ENCODE measurements around the gene HTT-AS. TPM values are rescaled to one million over a fixed set of nuclear protein-coding genes. Genes with fewer than 3 reads are reported as not detected.

The HTT-AS gene
- total RNA-seq, 2 donors from 2014 or later = not detected

DNA sequence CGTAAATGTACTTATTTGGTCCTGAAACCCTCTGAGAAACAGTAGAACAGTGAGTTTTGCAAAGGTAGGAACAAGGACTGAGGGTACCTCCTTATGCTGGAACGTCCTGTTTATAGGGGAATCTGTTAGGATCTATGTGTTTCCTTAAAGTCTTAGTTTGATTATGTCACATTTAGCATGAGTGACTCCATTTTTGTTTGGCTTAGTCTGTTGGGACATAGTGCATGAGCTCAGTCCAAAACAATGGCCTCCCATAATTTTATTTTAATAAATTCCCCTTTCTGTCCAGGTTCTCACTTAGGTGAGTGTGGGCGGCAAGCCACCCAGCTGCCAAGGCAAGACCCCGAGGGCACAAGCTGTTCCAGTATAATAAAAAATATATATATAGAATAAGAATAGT is 27.7 kb downstream of the HTT-AS start:
- TF ChIP-seq, protein P1, sequence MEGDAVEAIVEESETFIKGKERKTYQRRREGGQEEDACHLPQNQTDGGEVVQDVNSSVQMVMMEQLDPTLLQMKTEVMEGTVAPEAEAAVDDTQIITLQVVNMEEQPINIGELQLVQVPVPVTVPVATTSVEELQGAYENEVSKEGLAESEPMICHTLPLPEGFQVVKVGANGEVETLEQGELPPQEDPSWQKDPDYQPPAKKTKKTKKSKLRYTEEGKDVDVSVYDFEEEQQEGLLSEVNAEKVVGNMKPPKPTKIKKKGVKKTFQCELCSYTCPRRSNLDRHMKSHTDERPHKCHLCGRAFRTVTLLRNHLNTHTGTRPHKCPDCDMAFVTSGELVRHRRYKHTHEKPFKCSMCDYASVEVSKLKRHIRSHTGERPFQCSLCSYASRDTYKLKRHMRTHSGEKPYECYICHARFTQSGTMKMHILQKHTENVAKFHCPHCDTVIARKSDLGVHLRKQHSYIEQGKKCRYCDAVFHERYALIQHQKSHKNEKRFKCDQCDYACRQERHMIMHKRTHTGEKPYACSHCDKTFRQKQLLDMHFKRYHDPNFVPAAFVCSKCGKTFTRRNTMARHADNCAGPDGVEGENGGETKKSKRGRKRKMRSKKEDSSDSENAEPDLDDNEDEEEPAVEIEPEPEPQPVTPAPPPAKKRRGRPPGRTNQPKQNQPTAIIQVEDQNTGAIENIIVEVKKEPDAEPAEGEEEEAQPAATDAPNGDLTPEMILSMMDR (IDR thresholded peaks at IDR 0.05) = no peak

DNA sequence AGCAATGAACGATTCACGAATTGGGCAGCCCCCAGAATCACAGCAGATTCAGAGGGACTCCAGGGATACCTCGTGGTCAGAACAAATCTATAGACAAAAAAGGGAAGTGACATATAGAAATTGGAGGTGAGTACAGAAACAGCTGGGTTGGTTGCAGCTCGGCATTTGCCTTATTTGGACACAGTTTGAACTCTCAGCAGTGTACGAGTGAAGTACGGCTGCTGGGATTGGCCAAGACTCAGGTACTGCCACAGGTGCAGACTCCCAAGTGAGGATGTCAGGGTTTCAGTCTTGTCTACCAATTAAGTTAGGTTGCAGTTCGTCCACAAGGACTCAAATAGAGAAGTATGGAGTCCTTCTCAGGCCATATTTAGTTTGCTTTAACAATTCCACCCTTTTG is 28.2 kb downstream of the HTT-AS start:
- H3K27ac ChIP-seq = no peak overlapping the region
- no peak for DNase-seq (ENCODE audit: low spot score)
- no peaks in the 10 kb centered on the region for H3K36me3 ChIP-seq
- TF ChIP-seq, protein P1 (IDR thresholded peaks at IDR 0.05) = no peak
- H3K4me1 ChIP-seq = peaks cover 0 to 20% of the 10 kb centered on the region in 2 donors
- no peaks in the 10 kb centered on the region for H3K9me3 ChIP-seq
- no peaks in the 10 kb centered on the region for H3K27me3 ChIP-seq
- H3K4me3 ChIP-seq = no peak overlapping the region

More for the DNA sequence above, 27.7 kb downstream of the HTT-AS start:
- no peak for DNase-seq (ENCODE audit: low spot score)
- Histone ChIP-seq H3K36me3 (no peaks in the 10 kb centered on the region), H3K9me3 (no peaks in the 10 kb centered on the region), H3K27me3 (no peaks in the 10 kb centered on the region), H3K27ac (no peak overlapping the region), H3K4me1 (peaks cover 0 to 15% of the 10 kb centered on the region in 2 donors), H3K4me3 (no peak overlapping the region)

DNA sequence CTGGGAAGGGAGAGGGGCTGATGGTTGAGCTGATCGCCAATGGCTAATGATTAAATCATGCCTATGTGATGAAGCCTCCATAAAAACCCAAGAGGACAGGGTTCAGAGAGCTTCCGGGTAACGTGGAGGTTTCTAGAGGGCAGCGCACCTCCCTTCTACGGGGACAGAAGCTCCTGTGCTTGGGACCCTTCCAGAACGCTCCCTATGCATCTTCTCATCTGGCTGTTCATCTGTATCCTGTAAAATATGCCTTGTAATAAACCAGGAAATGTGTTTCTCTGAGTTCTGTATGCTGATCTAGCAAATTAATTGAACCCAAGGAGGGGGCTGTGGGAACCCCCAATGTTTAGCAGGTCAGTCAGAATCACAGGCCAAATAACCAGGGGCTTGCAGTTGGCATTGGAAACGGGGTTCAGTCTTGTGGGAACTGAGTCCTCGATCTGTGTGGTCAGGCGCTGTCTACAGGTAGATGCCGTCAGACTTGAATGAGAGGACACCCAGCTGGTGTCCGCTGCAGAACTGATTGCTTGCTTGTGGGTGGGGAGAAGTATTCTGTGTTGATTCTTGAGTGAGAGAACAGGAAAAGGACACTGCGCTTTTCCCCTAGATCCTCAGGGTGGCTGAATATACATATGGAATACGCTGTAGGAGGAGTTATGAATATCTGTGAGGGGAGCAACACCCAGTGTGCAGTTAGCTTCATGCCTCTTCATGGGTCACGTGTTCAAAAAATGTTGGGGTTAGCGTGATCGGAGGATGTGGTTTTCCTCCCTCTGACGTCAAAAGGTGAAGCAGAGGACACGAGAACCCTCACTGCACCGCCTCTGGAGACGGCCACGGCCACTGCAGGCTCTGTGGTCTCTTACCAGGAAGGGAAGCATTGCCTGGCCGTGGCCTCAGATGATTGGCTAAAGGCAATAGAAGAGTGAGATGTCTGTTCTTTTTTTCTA is 29.2 kb downstream of the HTT-AS start:
- DNase-seq (ENCODE audit: low spot score) = peak; percentile 82
- no peaks in the 10 kb centered on the region for H3K9me3 ChIP-seq
- no peak overlapping the region for H3K4me3 ChIP-seq
- TF ChIP-seq, protein P1 (IDR thresholded peaks at IDR 0.05) = no peak
- peaks cover 0 to 24% of the 10 kb centered on the region in 2 donors for H3K4me1 ChIP-seq
- no peak overlapping the region for H3K27ac ChIP-seq
- no peaks in the 10 kb centered on the region for H3K36me3 ChIP-seq
- H3K27me3 ChIP-seq = no peaks in the 10 kb centered on the region

DNA sequence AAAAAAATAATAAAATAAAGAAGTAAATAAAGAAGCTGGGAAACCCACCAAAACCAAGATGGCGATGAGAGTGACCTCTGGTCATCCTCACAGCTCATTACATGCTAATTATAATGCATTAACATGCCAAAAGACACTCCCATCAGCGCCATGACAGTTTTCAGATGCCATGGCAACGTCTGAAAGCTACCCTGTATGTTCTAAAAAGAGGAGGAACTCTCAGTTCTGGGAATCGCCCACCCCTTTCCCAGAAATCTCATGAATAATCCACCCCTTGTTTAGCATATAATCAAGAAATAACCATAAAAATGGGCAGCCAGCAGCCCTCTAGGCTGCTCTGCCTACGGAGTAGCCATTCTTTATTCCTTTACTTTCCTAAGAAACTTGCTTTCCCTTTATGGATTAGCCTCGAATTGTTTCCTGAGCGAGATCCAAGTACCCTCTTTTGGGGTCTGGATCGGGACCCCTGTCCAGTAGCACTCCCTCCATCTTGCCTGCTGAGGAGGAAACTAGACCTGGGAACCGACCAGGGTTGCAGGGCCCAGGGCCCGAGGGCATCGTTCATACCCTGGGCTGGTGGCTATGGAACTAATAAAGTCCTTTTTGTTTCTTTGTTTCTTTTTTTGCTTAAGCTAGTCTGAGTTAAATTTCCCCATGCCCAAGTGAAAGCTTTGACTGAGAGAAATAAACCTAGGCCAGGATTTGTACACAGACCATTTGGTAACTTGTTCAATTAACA is 30.9 kb downstream of the HTT-AS start:
- TF ChIP-seq, protein P1 (IDR thresholded peaks at IDR 0.05) = no peak
- no peak overlapping the region for H3K27ac ChIP-seq
- no peaks in the 10 kb centered on the region for H3K27me3 ChIP-seq
- H3K4me3 ChIP-seq = no peak overlapping the region
- H3K4me1 ChIP-seq = peaks cover 0 to 27% of the 10 kb centered on the region in 2 donors
- H3K36me3 ChIP-seq = no peaks in the 10 kb centered on the region
- no peak for DNase-seq (ENCODE audit: low spot score)
- H3K9me3 ChIP-seq = no peaks in the 10 kb centered on the region

DNA sequence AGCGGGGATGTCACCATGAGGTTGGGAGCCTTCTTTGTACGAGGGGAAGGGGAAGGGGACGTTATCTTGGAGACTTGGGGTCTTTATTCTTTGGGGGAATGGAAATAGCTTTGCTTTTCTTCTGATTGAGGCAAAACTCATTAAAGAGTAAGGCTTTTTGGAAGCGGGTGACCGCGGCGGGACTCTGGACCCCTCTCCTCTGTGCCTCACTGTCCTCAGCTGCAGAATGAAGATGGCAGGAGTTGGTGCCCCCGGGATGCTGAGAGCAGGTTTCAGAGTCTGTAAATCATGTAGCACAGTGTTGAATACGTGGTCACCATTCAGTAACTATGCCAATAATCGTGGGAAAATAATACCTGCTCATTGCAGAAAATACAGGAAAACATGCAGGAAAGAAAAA is 32.1 kb downstream of the HTT-AS start:
- Histone ChIP-seq H3K4me3 (peak overlapping the region; percentile 32 to 54), H3K4me1 (peaks cover 0 to 39% of the 10 kb centered on the region in 2 donors), H3K27ac (peak overlapping the region; percentile 66 to 73), H3K9me3 (no peaks in the 10 kb centered on the region), H3K36me3 (no peaks in the 10 kb centered on the region), H3K27me3 (no peaks in the 10 kb centered on the region)
- TF ChIP-seq, protein P1 (IDR thresholded peaks at IDR 0.05) = no peak
- no peak for DNase-seq (ENCODE audit: low spot score)
